Upper lobe of left lung (tissue), 6 donors: Measurements from ENCODE around the gene TUSC2. TPM values are rescaled to one million over a fixed set of nuclear protein-coding genes. Genes with fewer than 3 reads are reported as not detected.

Experiments
- ATAC-seq, 2 donors: fragments of 200-7000 bp; cut with Tn5 transposase; one replicate each; pipeline ENCODE4 v1.9.1; 2022; ENCODE audit warnings: mild to moderate bottlenecking in 2 of 2, moderate library complexity in 2 of 2; ENCODE audit not compliant: low FRiP score in 2 of 2
- DNase-seq, 2 donors: peaks; one replicate each; pipeline ENCODE4 v3.0.0-alpha.2; 2019 to 2020
- H3K27ac ChIP-seq, 4 donors: fragments of 200-600 bp; sonication (generic); one replicate each; pipeline ENCODE4 v1.5.1; 2016 to 2019
- H3K27me3 ChIP-seq, 4 donors: fragments of 200-600 bp; sonication (generic); one replicate each; pipeline ENCODE4 v1.5.1; 2017 to 2019
- H3K36me3 ChIP-seq, 4 donors: fragments of 200-600 bp; sonication (generic); one replicate each; pipeline ENCODE4 v1.5.1; 2016 to 2019
- H3K4me1 ChIP-seq, 4 donors: fragments of 200-600 bp; sonication (generic); one replicate each; pipeline ENCODE4 v1.5.1; 2018 to 2019
- H3K4me3 ChIP-seq, 4 donors: fragments of 200-600 bp; sonication (generic); one replicate each; pipeline ENCODE4 v1.5.1; 2017 to 2019; ENCODE audit warnings: mild to moderate bottlenecking in 2 of 4, moderate library complexity in 1 of 4
- H3K9me3 ChIP-seq, 4 donors: fragments of 200-600 bp; sonication (generic); one replicate each; pipeline ENCODE4 v1.5.1; 2018 to 2019
- EP300 ChIP-seq, 4 donors: sonication (generic); formaldehyde crosslinking; IDR thresholded peaks; one replicate each; pipeline ENCODE4 v1.5.1; 2017; ENCODE audit warnings: antibody characterized with exemption in 4 of 4, control low read depth in 2 of 4
- POLR2A ChIP-seq, 4 donors: fragments of 450-650 bp; IDR thresholded peaks; one replicate each; pipeline ENCODE4 v1.5.1; 2016 to 2017; ENCODE audit warnings: antibody characterized with exemption in 4 of 4, mild to moderate bottlenecking in 2 of 4
- POLR2AphosphoS5 ChIP-seq, 2 donors: sonication (generic); formaldehyde crosslinking; IDR thresholded peaks; one replicate each; pipeline ENCODE4 v1.5.1; 2017; ENCODE audit warnings: antibody characterized with exemption in 2 of 2
- WGBS, 2 donors: methylation state at CpG; one replicate each; pipeline ENCODE4 v1.1.5; 2017 to 2018; 5-methylcytosine and 5-hydroxymethylcytosine counted together
- total RNA-seq, 6 donors: library from RNA; depleted of rRNA in 4 of 6; stranded (reverse); fragments of >200 nt in 4 of 6; gene quantifications; one replicate each; pipeline versions ENCODE4 v1.1.0 to v1.2.1, GENCODE V29; 2016 to 2021
- TF ChIP-seq, protein P1 (sequence below), 6 experiments: fragments of 450-650 bp in 4 of 6; fragments of 200-600 bp in 2 of 6; sonication (generic) in 2 of 6; IDR thresholded peaks; one replicate each; pipeline ENCODE4 v1.5.1; 2016 to 2019; ENCODE audit warnings: antibody characterized with exemption in 6 of 6
- donor health status: DM: no; HTN: no; CAD: no; lungs with moderate emphysema.
- donor health status: DM: no; HTN: yes; CAD: no; lungs with severe emphysema.

TUSC2 gene, protein sequence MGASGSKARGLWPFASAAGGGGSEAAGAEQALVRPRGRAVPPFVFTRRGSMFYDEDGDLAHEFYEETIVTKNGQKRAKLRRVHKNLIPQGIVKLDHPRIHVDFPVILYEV
- 10 to 100 TPM; 16.8 to 36.1 (median 25.0) TPM for total RNA-seq

DNA sequence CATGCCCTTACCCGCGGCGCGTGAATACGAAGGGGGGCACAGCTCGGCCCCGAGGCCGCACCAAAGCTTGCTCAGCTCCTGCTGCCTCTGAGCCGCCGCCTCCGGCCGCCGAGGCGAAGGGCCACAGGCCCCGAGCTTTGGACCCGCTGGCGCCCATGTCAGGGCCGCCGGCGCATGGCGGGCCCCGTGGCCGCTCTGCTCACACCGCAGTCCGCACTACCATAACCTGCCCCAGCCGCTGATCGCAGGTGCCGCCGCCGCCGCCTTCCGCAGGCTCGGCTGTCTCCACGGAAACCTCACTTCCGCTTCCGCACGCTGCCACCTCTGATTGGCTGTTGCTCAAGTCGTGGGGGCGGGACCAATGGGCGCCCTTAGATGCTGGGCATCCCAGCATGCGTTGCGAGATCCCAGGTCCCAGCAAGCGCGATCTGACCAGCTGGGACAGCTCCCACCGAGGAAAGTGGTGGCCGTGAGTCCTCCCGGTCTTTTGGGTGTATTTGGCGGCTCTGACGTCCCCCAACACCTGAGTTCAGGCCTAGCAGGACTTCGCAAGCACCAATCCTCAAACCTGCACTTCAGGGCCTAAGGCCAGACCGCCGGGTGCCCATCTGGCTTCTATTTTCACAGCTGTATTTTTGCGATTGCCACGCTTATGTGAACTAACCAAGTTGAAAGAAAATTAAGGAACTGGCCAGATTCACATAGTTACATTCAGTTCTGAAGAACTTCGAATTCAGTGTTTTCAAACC is at the start of gene TUSC2:
Gene TUSC2, minus strand, starts transcription at position 281 of the 749 bp plus-strand sequence. Its CDS starts 124 bp downstream, at position 157.
- Histone ChIP-seq H3K4me1 (peaks cover 37 to 65% (median 46%) of the 10 kb centered on the region in 4 donors), H3K27ac (peak within 1 kb of the TSS; percentile 77 to 87 (median 86)), H3K27me3 (no peaks in the 10 kb centered on the region), H3K9me3 (no peaks in the 10 kb centered on the region), H3K4me3 (peak within 1 kb of the TSS; percentile 56 to 86 (median 70)), H3K36me3 (peaks cover 24 to 51% (median 45%) of the 10 kb centered on the region in 4 donors)
- DNase-seq (peak; percentile 95 to 99), ATAC-seq (peak; percentile 92 to 96)
- TF ChIP-seq EP300 (IDR thresholded peaks at IDR 0.05) (no peak), POLR2A (IDR thresholded peaks at IDR 0.05) (peak in 3 of 4 donors; percentile 22 to 86 (median 67)), POLR2AphosphoS5 (IDR thresholded peaks at IDR 0.05) (peak; percentile 91 to 96)
- TF ChIP-seq, protein P1, sequence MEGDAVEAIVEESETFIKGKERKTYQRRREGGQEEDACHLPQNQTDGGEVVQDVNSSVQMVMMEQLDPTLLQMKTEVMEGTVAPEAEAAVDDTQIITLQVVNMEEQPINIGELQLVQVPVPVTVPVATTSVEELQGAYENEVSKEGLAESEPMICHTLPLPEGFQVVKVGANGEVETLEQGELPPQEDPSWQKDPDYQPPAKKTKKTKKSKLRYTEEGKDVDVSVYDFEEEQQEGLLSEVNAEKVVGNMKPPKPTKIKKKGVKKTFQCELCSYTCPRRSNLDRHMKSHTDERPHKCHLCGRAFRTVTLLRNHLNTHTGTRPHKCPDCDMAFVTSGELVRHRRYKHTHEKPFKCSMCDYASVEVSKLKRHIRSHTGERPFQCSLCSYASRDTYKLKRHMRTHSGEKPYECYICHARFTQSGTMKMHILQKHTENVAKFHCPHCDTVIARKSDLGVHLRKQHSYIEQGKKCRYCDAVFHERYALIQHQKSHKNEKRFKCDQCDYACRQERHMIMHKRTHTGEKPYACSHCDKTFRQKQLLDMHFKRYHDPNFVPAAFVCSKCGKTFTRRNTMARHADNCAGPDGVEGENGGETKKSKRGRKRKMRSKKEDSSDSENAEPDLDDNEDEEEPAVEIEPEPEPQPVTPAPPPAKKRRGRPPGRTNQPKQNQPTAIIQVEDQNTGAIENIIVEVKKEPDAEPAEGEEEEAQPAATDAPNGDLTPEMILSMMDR (IDR thresholded peaks at IDR 0.05) = peak in 2 of 6 experiments; percentile 31 to 38
- WGBS, 2 donors = 6 to 11% methylated on average over 11 to 20 of the region's 55 CpGs

DNA sequence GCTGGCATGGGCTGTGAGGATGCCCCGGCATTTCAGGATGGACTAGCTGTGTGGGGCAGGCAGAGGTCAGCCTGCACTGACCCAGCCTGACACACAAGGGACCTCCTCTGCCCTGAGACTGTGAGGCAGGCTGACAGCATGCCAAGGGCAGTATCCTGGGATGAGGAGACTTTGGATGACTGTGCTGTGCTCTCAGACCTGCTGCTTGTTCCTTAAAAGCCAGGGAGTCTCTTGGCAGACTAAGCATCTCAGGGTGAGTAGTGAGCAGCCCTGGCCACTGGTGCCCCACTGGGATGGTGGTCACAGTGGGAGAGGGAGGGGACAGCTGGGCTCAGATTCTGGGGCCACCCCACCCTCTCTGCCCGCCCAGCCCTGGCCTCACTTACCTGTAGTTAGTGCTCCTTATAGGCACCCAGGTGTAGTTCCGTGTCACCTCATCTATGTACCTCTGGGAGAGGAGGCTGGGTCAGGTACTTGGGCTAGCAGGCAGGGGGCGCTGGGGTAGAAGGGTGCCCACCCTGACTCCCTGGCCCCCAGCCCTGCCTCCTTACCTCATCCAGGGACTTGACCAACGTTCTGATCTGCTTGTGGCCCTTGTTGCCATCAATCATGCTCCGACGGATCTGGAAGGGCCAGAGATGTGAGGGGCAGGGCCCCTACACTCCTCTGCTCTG is 47.4 kb upstream of the TUSC2 start:
- H3K36me3 ChIP-seq = peaks cover 0 to 43% (median 4%) of the 10 kb centered on the region in 4 donors
- DNase-seq = no peak
- H3K9me3 ChIP-seq = no peaks in the 10 kb centered on the region
- no peaks in the 10 kb centered on the region for H3K27me3 ChIP-seq
- TF ChIP-seq, protein P1 (IDR thresholded peaks at IDR 0.05) = no peak
- no peak for TF ChIP-seq EP300 (IDR thresholded peaks at IDR 0.05)
- TF ChIP-seq POLR2AphosphoS5 (IDR thresholded peaks at IDR 0.05) = no peak
- no peak for TF ChIP-seq POLR2A (IDR thresholded peaks at IDR 0.05)
- no peak overlapping the region for H3K27ac ChIP-seq
- H3K4me3 ChIP-seq = no peak overlapping the region
- 73 to 78% methylated on average over 5 to 6 of the region's 7 CpGs for WGBS, 2 donors
- no peak for ATAC-seq
- no peaks in the 10 kb centered on the region for H3K4me1 ChIP-seq

DNA sequence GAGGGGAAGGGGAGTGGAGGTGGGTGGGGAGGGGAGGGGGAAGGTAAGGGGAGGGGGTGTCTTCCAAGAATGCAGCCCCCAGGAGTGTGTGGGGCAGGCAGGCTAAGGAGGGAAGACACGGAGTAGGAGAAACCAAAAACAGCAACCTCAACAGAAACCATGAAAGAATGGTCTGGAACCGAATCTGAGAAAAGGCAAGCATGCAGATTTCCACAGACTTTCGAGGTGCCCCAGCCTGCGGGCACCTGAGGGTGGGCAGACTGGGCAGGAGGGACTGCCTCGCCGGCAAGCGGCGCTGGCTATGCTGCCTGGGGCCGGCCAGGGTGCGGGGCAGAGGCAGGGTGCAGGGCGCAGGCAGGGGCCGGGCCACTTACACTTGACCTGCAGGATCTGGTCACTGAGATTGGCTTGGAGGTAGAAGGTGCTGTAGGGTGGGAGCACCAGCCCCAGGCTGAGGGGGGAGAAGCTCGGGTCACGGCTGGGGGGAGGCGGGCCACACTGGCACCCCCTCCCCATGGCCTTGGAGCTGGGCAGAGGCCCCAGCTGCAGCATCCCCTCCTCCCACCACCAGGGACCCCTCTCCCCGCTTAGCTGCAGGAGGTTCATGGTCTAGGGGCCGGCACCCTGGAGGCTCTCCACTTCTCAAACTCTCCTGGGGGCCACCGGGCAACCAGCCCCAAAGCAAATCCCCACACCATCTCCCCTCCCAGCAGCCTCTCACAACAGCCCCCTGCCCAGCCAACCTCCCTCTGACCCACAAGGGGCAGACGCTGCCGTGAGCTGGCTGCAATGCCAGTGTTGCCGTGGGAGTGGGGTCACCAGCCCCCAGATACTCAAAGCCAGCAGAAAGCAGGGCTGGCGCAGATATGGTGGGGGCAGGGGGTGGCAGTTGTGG is 46.6 kb upstream of the TUSC2 start:
- no peaks in the 10 kb centered on the region for H3K4me1 ChIP-seq
- no peaks in the 10 kb centered on the region for H3K27me3 ChIP-seq
- H3K27ac ChIP-seq = no peak overlapping the region
- WGBS, 2 donors = 53 to 80% methylated on average over 4 to 22 of the region's 22 CpGs
- no peak overlapping the region for H3K4me3 ChIP-seq
- H3K36me3 ChIP-seq = peaks cover 0 to 43% (median 3%) of the 10 kb centered on the region in 4 donors
- DNase-seq (peak in 1 of 2 donors; percentile 70), ATAC-seq (no peak)
- TF ChIP-seq EP300 (IDR thresholded peaks at IDR 0.05) (no peak), POLR2AphosphoS5 (IDR thresholded peaks at IDR 0.05) (no peak), POLR2A (IDR thresholded peaks at IDR 0.05) (no peak)
- TF ChIP-seq, protein P1 (IDR thresholded peaks at IDR 0.05) = no peak
- H3K9me3 ChIP-seq = no peaks in the 10 kb centered on the region

DNA sequence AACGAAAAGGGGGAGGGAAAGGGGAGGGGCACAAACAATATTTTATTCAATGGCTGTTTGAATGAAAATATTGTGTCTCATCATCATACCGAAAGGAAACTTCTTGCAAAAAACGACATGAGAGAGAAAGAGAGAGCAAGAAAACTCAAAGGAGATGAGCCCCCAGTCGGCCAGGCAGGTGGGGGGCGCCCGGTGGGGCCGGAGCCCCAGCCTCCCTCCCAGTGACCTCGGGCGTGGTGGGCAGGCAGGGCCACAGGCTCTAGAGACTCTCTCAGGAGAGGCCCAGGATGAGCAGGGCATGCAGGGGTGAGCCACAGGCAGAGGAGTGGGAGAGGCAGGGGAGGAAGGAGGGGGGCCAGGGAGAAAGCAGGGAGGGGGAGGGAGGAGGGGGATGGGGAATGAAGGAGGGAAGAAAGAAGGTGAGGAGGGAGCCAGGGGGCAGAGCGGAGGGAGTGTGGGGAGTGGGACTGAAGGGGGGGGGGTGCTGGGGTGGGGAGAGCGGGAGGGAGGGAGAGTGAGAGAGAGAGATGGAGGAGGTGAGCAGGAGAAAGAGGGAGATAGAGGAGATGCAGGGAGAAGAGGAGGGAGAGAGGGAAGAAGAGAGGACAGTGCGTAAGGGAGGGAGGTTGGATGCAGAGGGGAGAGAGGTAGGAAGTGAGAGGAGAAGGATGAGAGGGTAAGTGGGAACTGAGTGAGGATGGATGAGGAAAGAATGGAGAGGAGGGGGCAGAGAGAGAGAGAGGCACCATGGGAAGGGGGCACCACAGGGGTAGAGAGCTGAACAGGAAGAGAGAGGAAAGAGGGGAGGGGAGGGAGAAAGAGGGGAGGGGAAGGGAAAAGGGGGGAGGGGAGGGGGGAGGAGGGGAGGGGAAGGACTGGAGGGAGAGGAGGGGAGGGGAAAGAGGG is 45.4 kb upstream of the TUSC2 start:
- DNase-seq (no peak), ATAC-seq (no peak)
- Histone ChIP-seq H3K9me3 (no peaks in the 10 kb centered on the region), H3K36me3 (peaks cover 0 to 35% (median 2%) of the 10 kb centered on the region in 4 donors), H3K27me3 (no peaks in the 10 kb centered on the region), H3K4me1 (no peaks in the 10 kb centered on the region), H3K4me3 (no peak overlapping the region), H3K27ac (no peak overlapping the region)
- TF ChIP-seq POLR2AphosphoS5 (IDR thresholded peaks at IDR 0.05) (no peak), POLR2A (IDR thresholded peaks at IDR 0.05) (no peak), EP300 (IDR thresholded peaks at IDR 0.05) (no peak)
- TF ChIP-seq, protein P1 (IDR thresholded peaks at IDR 0.05) = no peak
- 51 to 58% methylated on average over 8 to 12 of the region's 12 CpGs for WGBS, 2 donors
